Stimulated activated CD4-positive, alpha-beta T cell treated with anti-CD3 and anti-CD28 coated beads, Interleukin-4, amount 100 ng/mL, for 24 hours (primary cell): Measurements from ENCODE around the gene MSI2.

Experiments
- DNase-seq: peaks from one replicate; pipeline ENCODE4 v3.0.0-alpha.2; 2020

The MSI2 gene

DNA sequence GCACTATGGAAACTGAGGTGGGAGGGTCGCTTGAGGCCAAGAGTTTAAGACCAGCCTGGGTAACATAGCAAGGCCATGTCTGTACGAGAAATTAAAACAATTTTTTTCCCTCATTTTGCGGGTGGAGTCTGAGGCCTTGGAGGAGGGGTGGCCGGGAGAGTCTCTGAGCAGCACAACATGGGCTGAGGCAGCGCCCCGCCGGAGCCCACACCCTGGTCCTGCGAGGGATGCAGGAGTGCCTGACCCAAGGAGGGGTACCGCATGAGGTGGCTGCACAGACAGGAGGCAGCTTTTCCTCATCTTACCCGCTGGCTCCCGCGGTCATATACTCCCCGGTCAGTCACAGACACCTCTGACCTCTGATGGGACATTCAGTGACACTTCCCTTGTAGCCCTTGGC is 67.7 kb downstream of the MSI2 start:
- no peak for DNase-seq

- DNase-seq: no peak
Measured at GRCh38 chr17:57324631-57325030, 68.3 kb downstream of the MSI2 start.

DNA sequence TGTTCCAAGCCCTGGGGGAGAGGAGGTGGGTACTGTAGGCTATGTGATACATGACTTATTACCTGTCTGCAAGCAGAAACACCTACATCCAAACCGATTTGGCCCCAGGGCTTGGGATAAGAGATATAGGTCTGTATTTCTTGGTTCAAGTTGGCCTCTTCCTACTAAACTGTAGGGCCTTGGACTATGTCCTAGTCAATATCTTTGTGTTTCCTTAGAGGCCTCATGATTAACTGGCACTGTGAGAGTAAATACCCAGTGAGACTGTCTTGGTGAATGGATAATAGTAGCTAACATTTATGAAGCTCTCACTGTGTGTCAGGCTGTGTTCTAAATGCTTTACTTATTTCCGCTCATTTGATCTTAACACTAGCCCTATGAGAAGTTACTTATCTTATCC is 70.0 kb downstream of the MSI2 start:
- DNase-seq: no peak

DNA sequence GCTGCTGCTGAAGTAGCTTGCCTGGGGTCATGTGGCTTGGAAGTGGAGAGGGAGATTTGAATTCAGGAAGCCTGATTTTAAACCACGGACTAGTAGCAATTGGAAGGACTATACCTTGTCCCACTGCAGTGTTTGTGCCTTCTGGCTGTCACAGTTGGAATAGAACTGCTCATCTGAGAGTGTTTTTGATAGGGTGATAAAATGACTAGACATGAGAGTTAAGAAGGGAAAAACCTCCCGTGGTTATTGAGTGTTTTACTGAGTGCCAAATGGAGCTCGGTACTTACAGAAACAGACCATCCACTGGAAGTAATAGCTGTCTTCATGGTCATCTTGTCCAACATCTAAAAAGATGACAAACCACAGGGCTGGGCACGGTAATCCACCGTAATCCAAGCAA is 70.4 kb downstream of the MSI2 start:
- no peak for DNase-seq

GRCh38 chr17:57327176-57327970 is 71.0 kb downstream of the MSI2 start:
- DNase-seq: no peak

DNA sequence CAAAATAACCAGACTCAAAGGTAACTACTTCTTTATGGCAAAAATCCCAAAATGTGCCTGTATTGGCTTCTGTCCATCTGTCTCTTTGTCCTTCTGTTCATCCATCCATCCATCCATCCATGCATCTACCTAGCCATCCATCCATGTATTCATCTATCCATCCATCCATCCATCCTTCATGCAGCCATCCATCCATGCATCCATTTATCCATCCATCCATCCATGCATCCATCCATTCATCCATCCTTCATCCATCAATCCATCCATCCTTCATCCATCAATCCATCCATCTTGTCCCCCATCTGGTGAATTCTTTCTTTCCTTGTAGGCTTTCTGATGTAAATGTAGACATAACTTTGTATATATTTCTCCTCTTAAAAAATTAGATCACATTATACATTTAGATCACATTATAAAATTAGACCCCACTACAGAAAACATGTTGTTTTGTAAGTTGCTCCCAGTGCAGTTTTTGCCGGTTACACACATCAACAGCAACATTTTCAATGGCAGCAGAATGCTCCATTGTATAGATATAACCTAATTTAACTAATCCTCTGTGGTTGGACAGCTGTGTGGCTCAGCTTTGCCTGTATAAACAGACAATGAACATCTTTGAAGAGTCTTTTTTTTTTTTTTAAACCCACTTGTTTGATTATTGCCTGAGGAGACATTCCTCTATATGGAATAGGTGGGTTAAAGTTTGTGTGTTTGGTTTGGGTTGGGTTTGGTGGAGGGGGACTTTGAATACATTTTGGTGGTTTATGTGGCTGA is 72.0 kb downstream of the MSI2 start:
- no peak for DNase-seq

DNA sequence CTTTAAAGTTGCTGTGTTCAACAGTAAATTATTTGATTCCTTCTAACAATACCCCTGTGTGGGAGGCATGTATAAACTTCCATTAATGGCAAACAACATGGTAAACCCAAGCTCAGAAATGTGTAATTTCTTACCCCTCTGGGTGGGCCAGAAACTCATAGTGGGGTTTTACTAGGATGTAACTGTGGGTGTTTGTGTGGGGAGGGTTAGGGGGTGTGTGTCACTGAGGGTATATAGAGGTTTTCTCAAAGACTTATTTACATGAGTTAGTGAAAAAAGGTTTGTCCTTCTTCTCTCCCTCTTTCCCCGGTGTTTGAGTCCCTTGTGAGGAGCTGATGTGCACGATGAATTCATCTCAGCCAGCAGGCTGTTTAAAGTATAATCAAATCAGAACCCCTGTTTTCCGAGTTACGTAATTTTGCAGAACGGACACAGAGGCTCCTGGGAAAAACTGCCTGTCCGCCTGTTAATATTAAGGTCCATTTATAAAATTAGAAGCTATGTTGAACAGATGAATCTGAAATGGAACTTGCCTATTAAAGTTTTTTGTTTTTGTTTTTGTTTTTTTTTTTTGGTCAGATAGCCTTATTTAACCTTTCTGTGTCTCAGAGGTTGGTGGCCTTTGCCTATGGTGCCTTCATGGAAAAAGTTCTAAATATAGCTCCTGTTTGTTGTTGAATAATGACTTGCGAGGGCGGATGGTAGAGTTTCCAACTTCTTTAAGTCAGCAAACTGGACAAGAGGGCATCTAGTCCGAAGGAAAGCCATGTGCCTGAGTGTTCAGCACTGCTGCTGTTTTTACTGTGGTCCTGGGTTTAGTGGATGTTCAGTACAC is 73.3 kb downstream of the MSI2 start:
- DNase-seq: no peak

GRCh38 chr17:57330587-57330986 is 74.3 kb downstream of the MSI2 start:
- no peak for DNase-seq

- DNase-seq: no peak
Measured at GRCh38 chr17:57331423-57331822, 75.1 kb downstream of the MSI2 start.

DNA sequence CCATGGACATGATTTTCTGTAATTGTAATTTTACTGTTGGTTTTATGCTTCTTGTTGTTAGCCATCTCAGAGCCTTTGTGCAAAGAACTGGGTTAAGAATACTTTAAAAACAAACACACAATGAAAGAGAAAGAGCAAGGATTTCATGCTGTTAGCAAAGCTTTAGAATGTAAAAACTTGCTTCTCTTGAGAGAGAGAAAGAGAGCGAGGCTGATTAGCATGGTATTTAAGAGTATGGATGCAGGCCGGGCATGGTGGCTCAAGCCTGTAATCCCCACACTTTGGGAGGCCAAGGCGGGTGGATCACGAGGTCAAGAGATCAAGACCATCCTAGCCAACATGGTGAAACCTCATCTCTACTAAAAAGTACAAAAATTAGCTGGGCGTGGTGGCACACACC is 76.2 kb downstream of the MSI2 start:
- no peak for DNase-seq

GRCh38 chr17:57335195-57335792 is 79.0 kb downstream of the MSI2 start:
- DNase-seq: no peak

GRCh38 chr17:57337390-57337789 is 81.1 kb downstream of the MSI2 start:
- no peak for DNase-seq

DNA sequence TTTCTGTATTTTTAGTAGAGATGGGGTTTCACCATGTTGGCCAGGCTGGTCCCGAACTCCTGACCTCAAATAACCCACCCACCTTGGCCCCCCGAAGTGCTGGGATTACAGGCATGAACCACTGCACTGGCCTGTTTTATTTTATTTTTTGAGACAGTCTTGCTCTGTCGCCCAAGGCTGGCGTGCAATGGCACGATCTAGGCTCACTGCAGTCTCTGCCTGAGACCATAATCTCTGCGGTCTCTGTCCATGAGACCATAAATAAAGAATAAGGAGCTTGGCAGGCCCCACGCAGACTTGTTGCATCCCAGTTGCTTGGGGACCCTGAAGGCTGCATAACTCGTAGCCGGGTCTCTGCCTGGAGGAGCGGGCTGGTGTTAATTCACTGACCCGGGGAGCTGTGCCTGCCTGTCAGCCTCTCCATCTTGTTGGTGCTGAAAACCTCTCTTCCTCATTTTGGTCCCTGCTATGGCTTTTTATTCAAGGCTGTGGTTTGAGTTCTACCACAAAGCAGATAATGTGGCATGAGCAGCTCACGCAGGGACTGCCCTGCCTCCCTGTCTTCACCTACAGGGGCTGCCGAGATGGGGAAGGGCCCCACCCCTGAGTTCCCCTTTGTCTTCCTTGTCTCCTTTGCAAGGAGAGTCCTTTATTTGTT is 82.1 kb downstream of the MSI2 start:
- DNase-seq: no peak

DNA sequence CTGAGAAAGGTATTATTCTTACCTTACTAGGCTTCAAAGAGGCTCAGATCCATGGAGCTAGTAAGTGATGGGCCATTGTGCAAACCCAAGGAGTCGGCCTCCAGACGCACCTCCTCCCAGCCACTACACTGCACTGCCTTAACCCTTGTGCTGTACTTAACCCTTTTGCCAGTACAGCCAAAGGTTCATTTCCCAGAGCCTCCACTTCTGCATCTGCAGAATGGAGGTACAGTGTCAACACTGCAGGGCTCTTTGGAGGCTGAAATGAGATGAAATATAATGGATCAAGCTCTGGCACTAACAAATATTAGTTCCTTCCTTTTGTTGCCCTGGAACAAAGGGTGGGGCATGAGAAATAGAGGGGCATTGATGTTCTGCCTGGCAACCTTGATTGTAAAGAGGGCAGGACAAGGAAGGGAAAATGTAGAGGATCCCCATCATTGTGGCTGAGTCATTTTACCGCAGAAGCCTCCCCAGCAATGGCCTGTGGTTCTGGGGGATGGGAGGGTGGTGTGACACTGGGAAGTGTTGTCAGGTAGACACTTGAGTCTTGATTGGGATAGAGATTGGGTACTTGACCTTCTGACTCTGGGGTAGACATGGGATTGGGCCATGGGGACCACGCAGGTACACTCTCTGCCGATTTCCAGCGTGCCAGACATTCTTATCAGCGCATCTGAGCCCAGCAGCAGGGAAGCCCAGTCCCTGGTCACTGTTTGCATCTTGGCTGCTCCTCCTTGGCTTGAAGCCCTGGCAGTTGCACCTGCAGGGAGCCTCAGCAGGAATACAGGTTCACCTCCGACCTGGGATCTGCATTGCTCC is 84.0 kb downstream of the MSI2 start:
- no peak for DNase-seq

DNA sequence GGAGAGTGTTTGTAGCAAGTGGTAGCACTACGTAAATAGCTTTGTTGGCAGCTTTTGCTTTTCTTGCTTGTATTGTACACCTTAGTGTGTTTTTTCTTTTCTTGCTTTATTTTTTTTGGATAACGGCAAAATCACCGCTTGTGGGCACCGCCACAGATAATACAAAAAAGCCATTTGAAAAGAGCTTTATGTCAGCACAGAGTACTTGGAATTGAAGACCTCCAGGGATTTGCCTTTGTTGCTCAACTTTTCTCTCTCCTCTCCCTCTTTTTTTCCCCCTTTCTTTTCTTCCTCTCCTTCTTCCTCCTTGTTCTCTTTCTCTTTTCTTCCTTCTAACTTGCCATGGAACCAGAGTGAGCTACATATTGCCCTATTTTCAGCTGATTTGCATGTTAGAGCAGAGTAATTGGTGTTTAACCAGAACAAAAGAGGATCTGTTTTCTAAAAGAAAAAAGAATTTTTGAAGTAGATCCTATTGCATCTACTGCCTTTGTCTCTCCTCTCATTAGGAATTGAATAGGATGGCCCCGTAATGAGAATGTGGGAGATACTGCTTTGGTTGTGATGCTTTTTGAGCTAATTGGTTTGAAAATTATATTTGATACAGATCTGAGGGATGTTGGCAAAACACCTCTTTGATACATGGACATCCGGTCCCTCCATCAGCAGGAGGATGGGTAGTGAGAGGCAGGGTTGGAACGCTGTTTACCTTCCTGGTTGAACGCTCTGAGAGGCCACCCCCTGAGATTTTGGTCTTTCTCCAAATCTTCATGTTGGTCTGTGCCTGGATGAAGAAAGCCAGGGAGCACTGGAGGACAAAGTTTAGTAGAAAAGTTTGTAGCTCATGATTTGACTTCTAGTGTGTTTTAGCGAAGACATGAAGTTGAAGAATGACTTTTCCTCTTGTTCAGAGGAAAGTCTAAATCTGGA is 85.6 kb downstream of the MSI2 start:
- DNase-seq: no peak

GRCh38 chr17:57342963-57343589 is 86.8 kb downstream of the MSI2 start:
- DNase-seq: no peak

GRCh38 chr17:57343717-57344116 is 87.4 kb downstream of the MSI2 start:
- DNase-seq: no peak

DNA sequence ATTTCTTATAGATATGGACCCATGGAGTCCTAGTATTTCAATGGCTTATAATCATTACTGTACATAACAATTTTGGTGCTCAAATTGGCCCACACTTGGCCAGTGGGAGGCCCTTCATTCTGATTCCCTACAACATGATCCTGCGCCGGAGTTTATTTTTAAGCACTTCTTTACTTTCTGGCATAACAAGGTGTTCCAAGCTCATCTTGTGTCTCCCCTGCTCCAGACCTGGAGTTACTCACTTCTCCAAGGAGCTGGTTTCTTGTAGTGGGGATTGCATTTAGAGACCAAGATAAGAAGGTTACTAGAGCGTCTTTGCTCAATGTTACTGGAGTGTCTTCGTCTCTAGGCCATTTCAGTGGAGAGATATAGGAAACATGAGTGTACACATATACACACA is 87.9 kb downstream of the MSI2 start:
- DNase-seq: no peak

DNA sequence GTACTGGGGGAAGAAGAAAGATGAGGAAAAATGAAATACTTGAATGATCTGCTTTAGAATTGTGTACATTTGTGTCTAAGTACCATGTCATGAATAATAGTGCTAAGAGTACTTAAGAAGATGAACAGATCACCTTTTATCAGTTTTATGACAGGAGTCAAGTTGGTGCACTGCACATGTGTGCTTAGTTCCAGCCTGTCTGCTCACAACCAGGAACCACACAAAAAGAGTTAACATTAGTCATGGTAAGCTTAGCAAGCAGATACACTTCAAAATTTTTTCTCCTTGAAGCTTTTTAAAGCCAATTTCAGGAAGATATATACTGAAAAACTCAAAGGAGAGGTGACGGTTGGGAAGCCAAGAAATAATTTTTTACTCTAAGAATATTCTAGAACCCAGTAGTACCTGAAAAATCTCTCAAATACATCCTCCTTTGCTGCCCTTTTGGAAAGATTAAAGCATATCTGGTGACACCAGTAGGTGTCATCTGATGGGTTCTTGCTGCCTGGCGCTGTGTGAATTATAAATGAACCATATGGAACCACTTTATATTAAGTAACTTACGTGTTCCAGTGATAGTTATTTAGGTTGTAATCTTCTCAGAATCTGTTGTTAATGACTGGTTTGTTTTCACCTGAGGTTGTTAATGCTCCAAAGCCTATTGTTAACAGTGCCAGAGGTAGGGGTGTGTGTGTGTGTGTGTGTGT is 93.4 kb downstream of the MSI2 start:
- DNase-seq: no peak
